Measurements from ENCODE around the gene MORN1.

MORN1 gene

DNA sequence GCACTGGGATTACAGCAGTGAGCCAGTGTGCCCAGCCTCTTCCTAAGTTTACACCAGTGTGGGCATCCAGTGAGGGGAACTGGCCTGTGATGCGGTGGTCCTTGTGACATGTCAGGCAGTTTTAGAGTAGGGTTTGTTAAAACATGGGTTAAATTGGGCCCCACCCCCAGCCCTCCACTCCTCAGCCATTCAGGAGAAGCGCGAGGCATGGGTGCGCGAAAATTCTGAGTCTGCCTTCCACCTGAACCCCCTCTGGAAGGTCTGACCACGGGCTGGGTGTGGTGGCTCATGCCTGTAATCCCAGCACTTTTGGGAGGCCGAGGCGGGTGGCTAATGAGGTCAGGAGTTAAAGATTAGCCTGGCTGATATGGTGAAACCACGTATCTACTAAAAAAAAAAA, 111.5 kb downstream of the MORN1 start:
- no peak overlapping the region for H3K9ac ChIP-seq (ENCODE audit: low read length)
- H3K36me3 ChIP-seq (replicated peaks; ENCODE audit: low read depth, low read length), result peaks cover 5% of the 10 kb centered on the region
- no peaks in the 10 kb centered on the region for H3K9me3 ChIP-seq (ENCODE audit: insufficient read depth, low read length)
- H2AFZ ChIP-seq (ENCODE audit: low read depth, low read length), result no peak overlapping the region
- H3K4me1 ChIP-seq (ENCODE audit: low read length), result no peaks in the 10 kb centered on the region
- TF ChIP-seq, protein P1, sequence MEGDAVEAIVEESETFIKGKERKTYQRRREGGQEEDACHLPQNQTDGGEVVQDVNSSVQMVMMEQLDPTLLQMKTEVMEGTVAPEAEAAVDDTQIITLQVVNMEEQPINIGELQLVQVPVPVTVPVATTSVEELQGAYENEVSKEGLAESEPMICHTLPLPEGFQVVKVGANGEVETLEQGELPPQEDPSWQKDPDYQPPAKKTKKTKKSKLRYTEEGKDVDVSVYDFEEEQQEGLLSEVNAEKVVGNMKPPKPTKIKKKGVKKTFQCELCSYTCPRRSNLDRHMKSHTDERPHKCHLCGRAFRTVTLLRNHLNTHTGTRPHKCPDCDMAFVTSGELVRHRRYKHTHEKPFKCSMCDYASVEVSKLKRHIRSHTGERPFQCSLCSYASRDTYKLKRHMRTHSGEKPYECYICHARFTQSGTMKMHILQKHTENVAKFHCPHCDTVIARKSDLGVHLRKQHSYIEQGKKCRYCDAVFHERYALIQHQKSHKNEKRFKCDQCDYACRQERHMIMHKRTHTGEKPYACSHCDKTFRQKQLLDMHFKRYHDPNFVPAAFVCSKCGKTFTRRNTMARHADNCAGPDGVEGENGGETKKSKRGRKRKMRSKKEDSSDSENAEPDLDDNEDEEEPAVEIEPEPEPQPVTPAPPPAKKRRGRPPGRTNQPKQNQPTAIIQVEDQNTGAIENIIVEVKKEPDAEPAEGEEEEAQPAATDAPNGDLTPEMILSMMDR (IDR thresholded peaks at IDR 0.05; ENCODE audit: low read depth, low read length), result no peak
- no peak for TF ChIP-seq EZH2phosphoT487 (IDR thresholded peaks at IDR 0.05; ENCODE audit: low read depth)
- H3K27me3 ChIP-seq (ENCODE audit: low read depth, low read length), result no peaks in the 10 kb centered on the region
- peaks cover 27% of the 10 kb centered on the region for H4K20me1 ChIP-seq (ENCODE audit: insufficient read depth, low read length)
- no peak overlapping the region for H3K4me3 ChIP-seq (ENCODE audit: low read length)
- H3K27ac ChIP-seq (ENCODE audit: low read length), result no peak overlapping the region
- peaks cover 27% of the 10 kb centered on the region for H3K79me2 ChIP-seq (ENCODE audit: low read length)
- no peak overlapping the region for H3K4me2 ChIP-seq (ENCODE audit: low read length)

DNA sequence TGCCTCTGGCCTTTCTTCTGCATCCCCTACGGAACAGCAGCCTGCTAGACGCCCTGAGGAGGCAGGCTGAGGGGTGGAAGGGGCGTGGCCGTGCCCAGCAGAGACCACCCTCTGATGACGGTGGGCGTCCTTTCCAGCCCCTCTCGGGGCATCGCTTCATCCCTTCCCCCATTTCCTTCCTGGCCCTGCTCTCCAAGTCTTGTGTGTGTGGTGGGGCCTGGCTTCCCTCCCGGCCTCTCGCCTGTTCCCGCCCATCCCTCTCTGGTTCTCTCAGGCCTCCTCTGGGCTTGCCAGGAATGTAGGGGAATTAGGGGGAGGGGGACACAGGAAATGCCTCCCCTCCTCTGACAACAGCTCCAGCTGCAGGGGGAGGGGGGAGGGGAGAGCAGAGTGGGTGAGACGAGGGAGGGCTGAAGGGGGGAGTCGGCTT, 112.1 kb downstream of the MORN1 start:
- peaks cover 27% of the 10 kb centered on the region for H4K20me1 ChIP-seq (ENCODE audit: insufficient read depth, low read length)
- no peak overlapping the region for H3K4me2 ChIP-seq (ENCODE audit: low read length)
- H3K36me3 ChIP-seq (replicated peaks; ENCODE audit: low read depth, low read length), result peaks cover 5% of the 10 kb centered on the region
- no peaks in the 10 kb centered on the region for H3K4me1 ChIP-seq (ENCODE audit: low read length)
- no peak overlapping the region for H3K9ac ChIP-seq (ENCODE audit: low read length)
- peaks cover 32% of the 10 kb centered on the region for H3K79me2 ChIP-seq (ENCODE audit: low read length)
- no peaks in the 10 kb centered on the region for H3K27me3 ChIP-seq (ENCODE audit: low read depth, low read length)
- H3K4me3 ChIP-seq (ENCODE audit: low read length), result no peak overlapping the region
- H3K27ac ChIP-seq (ENCODE audit: low read length), result no peak overlapping the region
- no peak overlapping the region for H2AFZ ChIP-seq (ENCODE audit: low read depth, low read length)
- TF ChIP-seq EZH2phosphoT487 (IDR thresholded peaks at IDR 0.05; ENCODE audit: low read depth), result no peak
- TF ChIP-seq, protein P1 (IDR thresholded peaks at IDR 0.05; ENCODE audit: low read depth, low read length), result no peak
- no peaks in the 10 kb centered on the region for H3K9me3 ChIP-seq (ENCODE audit: insufficient read depth, low read length)

DNA sequence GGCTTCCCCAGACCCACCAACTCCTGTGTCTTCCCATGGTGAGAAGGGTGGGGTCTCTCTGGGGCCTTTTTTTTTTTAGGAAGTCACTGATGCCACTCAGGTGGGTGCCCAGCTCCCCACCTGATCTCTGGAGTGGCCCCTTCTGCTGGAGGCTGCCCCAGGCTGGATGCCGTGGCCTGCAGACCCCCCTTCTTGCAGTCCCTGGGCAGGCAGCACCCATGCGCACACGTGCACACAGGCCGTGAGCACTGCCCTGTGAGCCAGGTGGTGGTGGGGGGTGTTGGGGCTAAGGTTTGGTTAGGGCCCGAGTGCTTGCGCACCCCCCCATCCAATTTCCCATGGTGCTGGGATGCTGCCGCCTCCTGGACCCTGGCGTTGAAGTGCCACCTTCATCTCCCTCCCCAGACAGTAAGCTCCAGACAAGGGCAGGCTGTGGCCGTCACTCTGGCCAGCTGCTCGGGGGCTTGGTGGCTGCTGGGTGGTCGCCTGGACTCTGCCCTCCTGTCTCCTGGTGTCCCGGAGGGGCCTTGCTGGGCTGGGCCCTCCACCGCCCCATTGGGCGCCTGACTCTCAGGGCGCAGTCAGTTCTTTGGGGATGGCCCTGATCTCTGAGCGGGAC, 112.7 kb downstream of the MORN1 start:
- Histone ChIP-seq H2AFZ (ENCODE audit: low read depth, low read length) (no peak overlapping the region), H4K20me1 (ENCODE audit: insufficient read depth, low read length) (peaks cover 28% of the 10 kb centered on the region), H3K36me3 (replicated peaks; ENCODE audit: low read depth, low read length) (peaks cover 5% of the 10 kb centered on the region), H3K4me1 (ENCODE audit: low read length) (no peaks in the 10 kb centered on the region), H3K27me3 (ENCODE audit: low read depth, low read length) (no peaks in the 10 kb centered on the region), H3K4me3 (ENCODE audit: low read length) (no peak overlapping the region), H3K79me2 (ENCODE audit: low read length) (peaks cover 37% of the 10 kb centered on the region), H3K9me3 (ENCODE audit: insufficient read depth, low read length) (no peaks in the 10 kb centered on the region), H3K9ac (ENCODE audit: low read length) (no peak overlapping the region), H3K4me2 (ENCODE audit: low read length) (no peak overlapping the region), H3K27ac (ENCODE audit: low read length) (no peak overlapping the region)
- TF ChIP-seq, protein P1 (IDR thresholded peaks at IDR 0.05; ENCODE audit: low read depth, low read length), result no peak
- TF ChIP-seq EZH2phosphoT487 (IDR thresholded peaks at IDR 0.05; ENCODE audit: low read depth), result no peak

DNA sequence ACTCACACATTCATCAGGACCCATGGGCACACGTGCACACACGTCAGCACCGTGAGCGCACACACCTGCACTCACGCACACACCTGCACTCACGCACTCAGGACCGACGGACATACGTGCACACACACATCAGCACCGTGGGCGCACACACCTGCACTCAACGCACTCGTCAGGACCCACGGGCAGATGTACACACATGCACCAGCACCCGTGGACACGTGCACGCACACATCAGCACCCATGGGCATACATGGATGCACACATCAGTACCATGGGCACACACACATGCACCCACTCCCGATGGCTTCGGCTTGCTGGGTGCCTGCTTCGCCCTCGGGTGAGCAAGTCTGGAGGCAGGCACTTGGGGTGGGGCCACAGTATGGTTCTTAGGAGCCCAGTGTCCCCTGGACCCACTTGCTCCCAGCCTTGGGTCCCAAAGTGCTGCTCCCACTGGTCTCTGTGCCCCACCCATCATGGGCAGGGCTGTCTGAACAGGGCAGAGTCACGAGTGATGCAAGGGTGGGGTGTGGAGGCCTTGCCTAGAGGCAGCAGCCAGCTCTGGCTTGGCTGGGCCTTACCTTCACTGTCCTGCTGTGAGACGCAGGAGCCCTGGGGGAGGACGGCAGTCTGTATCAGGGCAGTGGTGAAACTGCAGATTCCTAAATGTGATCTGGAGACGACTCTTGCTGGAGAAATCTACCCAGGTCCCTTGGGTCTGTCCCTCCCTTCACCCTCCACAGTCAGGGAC, 113.4 kb downstream of the MORN1 start:
- H3K4me3 ChIP-seq (ENCODE audit: low read length), result no peak overlapping the region
- H4K20me1 ChIP-seq (ENCODE audit: insufficient read depth, low read length), result peaks cover 30% of the 10 kb centered on the region
- H2AFZ ChIP-seq (ENCODE audit: low read depth, low read length), result no peak overlapping the region
- no peak overlapping the region for H3K9ac ChIP-seq (ENCODE audit: low read length)
- H3K36me3 ChIP-seq (replicated peaks; ENCODE audit: low read depth, low read length), result peaks cover 5% of the 10 kb centered on the region
- H3K4me2 ChIP-seq (ENCODE audit: low read length), result no peak overlapping the region
- no peak overlapping the region for H3K27ac ChIP-seq (ENCODE audit: low read length)
- TF ChIP-seq EZH2phosphoT487 (IDR thresholded peaks at IDR 0.05; ENCODE audit: low read depth), result no peak
- TF ChIP-seq, protein P1 (IDR thresholded peaks at IDR 0.05; ENCODE audit: low read depth, low read length), result no peak
- no peaks in the 10 kb centered on the region for H3K27me3 ChIP-seq (ENCODE audit: low read depth, low read length)
- peaks cover 45% of the 10 kb centered on the region for H3K79me2 ChIP-seq (ENCODE audit: low read length)
- H3K4me1 ChIP-seq (ENCODE audit: low read length), result no peaks in the 10 kb centered on the region
- H3K9me3 ChIP-seq (ENCODE audit: insufficient read depth, low read length), result no peaks in the 10 kb centered on the region

Data from OCI-LY3 (cell line).